Activated CD8-positive, alpha-beta memory T cell treated with anti-CD3 and anti-CD28 coated beads for 48 hours (primary cell): ENCODE results near the gene RBM20.

Experiments
- DNase-seq, 3 experiments: peaks; one replicate each; pipeline ENCODE4 v3.0.0-alpha.2; 2020; ENCODE audit warnings: low read depth in 2 of 3, low spot score in 2 of 3

RBM20 gene

GRCh38 chr10:110847374-110847773 lies 203.2 kb downstream of the RBM20 start:
- no peak for DNase-seq

GRCh38 chr10:110848106-110848505 lies 204.0 kb downstream of the RBM20 start:
- no peak for DNase-seq

GRCh38 chr10:110850099-110850498 lies 206.0 kb downstream of the RBM20 start:
- no peak for DNase-seq

GRCh38 chr10:110851020-110851612 lies 207.0 kb downstream of the RBM20 start:
- DNase-seq, result no peak

GRCh38 chr10:110852255-110852896 lies 208.2 kb downstream of the RBM20 start:
- DNase-seq, result no peak

GRCh38 chr10:110852947-110853346 lies 208.8 kb downstream of the RBM20 start:
- DNase-seq, result no peak

GRCh38 chr10:110853921-110854605 lies 209.9 kb downstream of the RBM20 start:
- DNase-seq, result no peak

GRCh38 chr10:110857265-110858171 lies 213.4 kb downstream of the RBM20 start:
- DNase-seq, result no peak

GRCh38 chr10:110858297-110858934 lies 214.3 kb downstream of the RBM20 start:
- DNase-seq, result no peak

GRCh38 chr10:110859206-110859972 lies 215.3 kb downstream of the RBM20 start:
- DNase-seq, result no peak

GRCh38 chr10:110859973-110860376 lies 215.8 kb downstream of the RBM20 start:
- DNase-seq, result no peak

GRCh38 chr10:110860576-110861241 lies 216.6 kb downstream of the RBM20 start:
- no peak for DNase-seq

- no peak for DNase-seq
Measured at GRCh38 chr10:110861476-110861875, 217.3 kb downstream of the RBM20 start.

- DNase-seq, result no peak
Measured at GRCh38 chr10:110861930-110862649, 218.0 kb downstream of the RBM20 start.

- no peak for DNase-seq
Measured at GRCh38 chr10:110862961-110863360, 218.8 kb downstream of the RBM20 start.

GRCh38 chr10:110863361-110863760 lies 219.2 kb downstream of the RBM20 start:
- DNase-seq, result no peak

GRCh38 chr10:110863956-110864355 lies 219.8 kb downstream of the RBM20 start:
- DNase-seq, result no peak

GRCh38 chr10:110864662-110865140 lies 220.6 kb downstream of the RBM20 start:
- no peak for DNase-seq
